ENCODE data around the gene ZNF132. TPM values are rescaled to one million over a fixed set of nuclear protein-coding genes. Genes with fewer than 3 reads are reported as not detected.
"Not testable (repeated sequence)": the region's sequence is repeated elsewhere in the genome, so short reads cannot be mapped to it uniquely, and the experiment has no call there.

Gene ZNF132
- total RNA-seq, 4 donors from 2014 or later = 1.8 to 2.7 (median 2.4) TPM

GRCh38 chr19:58474291-58474996 is 34.5 kb upstream of the ZNF132 start:
- Histone ChIP-seq H3K36me3 (peaks cover 0 to 29% of the 10 kb centered on the region in 2 donors), H3K4me3 (no peak overlapping the region), H3K4me1 (peaks cover 15 to 22% of the 10 kb centered on the region in 2 donors), H3K27ac (peak overlapping the region in 1 of 4 donors; percentile 89), H3K9me3 (no peaks in the 10 kb centered on the region), H3K27me3 (no peaks in the 10 kb centered on the region)
- TF ChIP-seq, protein P1, sequence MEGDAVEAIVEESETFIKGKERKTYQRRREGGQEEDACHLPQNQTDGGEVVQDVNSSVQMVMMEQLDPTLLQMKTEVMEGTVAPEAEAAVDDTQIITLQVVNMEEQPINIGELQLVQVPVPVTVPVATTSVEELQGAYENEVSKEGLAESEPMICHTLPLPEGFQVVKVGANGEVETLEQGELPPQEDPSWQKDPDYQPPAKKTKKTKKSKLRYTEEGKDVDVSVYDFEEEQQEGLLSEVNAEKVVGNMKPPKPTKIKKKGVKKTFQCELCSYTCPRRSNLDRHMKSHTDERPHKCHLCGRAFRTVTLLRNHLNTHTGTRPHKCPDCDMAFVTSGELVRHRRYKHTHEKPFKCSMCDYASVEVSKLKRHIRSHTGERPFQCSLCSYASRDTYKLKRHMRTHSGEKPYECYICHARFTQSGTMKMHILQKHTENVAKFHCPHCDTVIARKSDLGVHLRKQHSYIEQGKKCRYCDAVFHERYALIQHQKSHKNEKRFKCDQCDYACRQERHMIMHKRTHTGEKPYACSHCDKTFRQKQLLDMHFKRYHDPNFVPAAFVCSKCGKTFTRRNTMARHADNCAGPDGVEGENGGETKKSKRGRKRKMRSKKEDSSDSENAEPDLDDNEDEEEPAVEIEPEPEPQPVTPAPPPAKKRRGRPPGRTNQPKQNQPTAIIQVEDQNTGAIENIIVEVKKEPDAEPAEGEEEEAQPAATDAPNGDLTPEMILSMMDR (IDR thresholded peaks at IDR 0.05 in 4 of 5, conservative IDR thresholded peaks at IDR 0.05 in 1 of 5) = no peak
- no peak for TF ChIP-seq POLR2A (IDR thresholded peaks at IDR 0.05)
- in situ Hi-C loops (cut with MboI; ENCODE audit: low sequenced_read_pairs in 4 of 4) (no loop called here), intact Hi-C loops (cut with DNase I; ENCODE audit: low total_unique reads) (no loop called here)
- ATAC-seq (no peak), DNase-seq (no peak)

- in situ Hi-C loops (cut with MboI; ENCODE audit: low sequenced_read_pairs in 4 of 4) = no loop called here
Observed at GRCh38 chr19:58473775-58474174, 33.8 kb upstream of the ZNF132 start.

DNA sequence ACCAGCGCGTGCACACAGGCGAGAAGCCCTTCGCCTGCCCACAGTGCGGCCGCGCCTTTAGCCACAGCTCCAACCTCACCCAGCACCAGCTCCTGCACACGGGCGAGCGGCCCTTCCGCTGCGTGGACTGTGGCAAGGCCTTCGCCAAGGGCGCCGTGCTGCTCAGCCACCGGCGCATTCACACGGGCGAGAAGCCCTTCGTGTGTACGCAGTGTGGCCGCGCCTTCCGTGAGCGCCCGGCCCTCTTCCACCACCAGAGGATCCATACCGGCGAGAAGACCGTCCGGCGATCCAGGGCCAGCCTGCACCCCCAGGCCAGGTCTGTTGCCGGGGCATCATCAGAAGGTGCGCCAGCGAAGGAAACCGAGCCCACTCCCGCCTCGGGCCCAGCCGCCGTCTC is 31.8 kb upstream of the ZNF132 start:
- H3K4me3 ChIP-seq = no peak overlapping the region
- no peak for ATAC-seq
- intact Hi-C loops (cut with DNase I; ENCODE audit: low total_unique reads) = no loop called here
- H3K4me1 ChIP-seq = peaks cover 16 to 23% of the 10 kb centered on the region in 2 donors
- no peak overlapping the region for H3K27ac ChIP-seq
- DNase-seq = no peak
- peaks cover 0 to 30% of the 10 kb centered on the region in 2 donors for H3K36me3 ChIP-seq
- no peaks in the 10 kb centered on the region for H3K9me3 ChIP-seq
- TF ChIP-seq, protein P1 (IDR thresholded peaks at IDR 0.05 in 4 of 5, conservative IDR thresholded peaks at IDR 0.05 in 1 of 5) = no peak
- H3K27me3 ChIP-seq = no peaks in the 10 kb centered on the region
- in situ Hi-C loops (cut with MboI; ENCODE audit: low sequenced_read_pairs in 4 of 4) = no loop called here

More at GRCh38 chr19:58473775-58474174, 33.8 kb upstream of the ZNF132 start:
- Histone ChIP-seq H3K9me3 (no peaks in the 10 kb centered on the region), H3K27ac (no peak overlapping the region), H3K36me3 (peaks cover 0 to 30% of the 10 kb centered on the region in 2 donors), H3K4me3 (no peak overlapping the region), H3K4me1 (peaks cover 15 to 22% of the 10 kb centered on the region in 2 donors), H3K27me3 (no peaks in the 10 kb centered on the region)
- intact Hi-C loops (cut with DNase I; ENCODE audit: low total_unique reads) = no loop called here
- TF ChIP-seq, protein P1 (IDR thresholded peaks at IDR 0.05 in 4 of 5, conservative IDR thresholded peaks at IDR 0.05 in 1 of 5) = no peak
- TF ChIP-seq POLR2A (IDR thresholded peaks at IDR 0.05) = no peak
- ATAC-seq (no peak), DNase-seq (no peak)

DNA sequence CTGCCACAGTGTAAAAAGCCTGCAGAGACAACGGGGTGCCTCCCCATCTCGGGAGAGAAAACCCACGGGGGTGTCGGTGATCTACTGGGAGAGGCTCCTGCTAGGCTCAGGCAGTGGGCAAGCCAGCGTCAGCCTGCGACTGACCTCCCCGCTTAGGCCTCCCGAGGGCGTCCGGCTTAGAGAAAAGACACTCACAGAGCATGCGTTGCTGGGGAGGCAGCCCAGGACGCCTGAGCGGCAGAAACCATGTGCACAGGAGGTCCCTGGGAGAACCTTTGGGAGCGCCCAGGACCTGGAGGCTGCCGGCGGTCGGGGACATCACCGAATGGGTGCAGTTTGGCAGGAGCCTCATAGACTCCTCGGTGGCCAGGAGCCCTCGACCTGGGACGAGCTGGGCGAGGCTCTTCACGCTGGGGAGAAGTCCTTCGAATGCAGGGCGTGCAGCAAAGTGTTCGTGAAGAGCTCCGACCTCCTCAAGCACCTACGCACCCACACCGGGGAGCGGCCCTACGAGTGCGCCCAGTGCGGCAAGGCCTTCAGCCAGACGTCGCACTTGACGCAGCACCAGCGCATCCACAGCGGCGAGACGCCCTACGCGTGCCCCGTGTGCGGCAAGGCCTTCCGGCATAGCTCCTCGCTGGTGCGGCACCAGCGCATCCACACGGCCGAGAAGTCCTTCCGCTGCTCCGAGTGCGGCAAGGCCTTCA is 31.0 kb upstream of the ZNF132 start:
- H3K4me3 ChIP-seq; DNase-seq; H3K27me3 ChIP-seq; H3K9me3 ChIP-seq; ATAC-seq; H3K27ac ChIP-seq; intact Hi-C loops (cut with DNase I; ENCODE audit: low total_unique reads); in situ Hi-C loops (cut with MboI; ENCODE audit: low sequenced_read_pairs in 4 of 4): not testable (repeated sequence)
- peaks cover 0 to 30% of the 10 kb centered on the region in 2 donors for H3K36me3 ChIP-seq
- H3K4me1 ChIP-seq = peaks cover 19 to 24% of the 10 kb centered on the region in 2 donors
